ENCODE data around the gene IRF2. TPM values are rescaled to one million over a fixed set of nuclear protein-coding genes. Genes with fewer than 3 reads are reported as not detected.

The IRF2 gene
- polyA plus RNA-seq, 1 donor from 2014 or later, result 105 TPM

GRCh38 chr4:184406958-184407391, 67.4 kb downstream of the IRF2 start:
- Mint-ChIP-seq H3K27me3 (no peaks in the 10 kb centered on the region), H3K4me1 (peaks cover 20 to 40% (median 37%) of the 10 kb centered on the region in 3 donors), H3K27ac (no peak overlapping the region), H3K4me3 (peak overlapping the region in 1 of 4 donors; percentile 26), H3K9me3 (no peaks in the 10 kb centered on the region), H3K36me3 (peaks cover 3% of the 10 kb centered on the region)

- Mint-ChIP-seq H3K4me3 (no peak overlapping the region), H3K4me1 (peaks cover 3 to 20% (median 20%) of the 10 kb centered on the region in 3 donors), H3K36me3 (peaks cover 4% of the 10 kb centered on the region), H3K27me3 (no peaks in the 10 kb centered on the region), H3K27ac (no peak overlapping the region), H3K9me3 (no peaks in the 10 kb centered on the region)
These were observed 70.3 kb downstream of the IRF2 start for GRCh38 chr4:184404047-184404446.

- Mint-ChIP-seq H3K4me1 (peaks cover 3 to 16% (median 15%) of the 10 kb centered on the region in 3 donors), H3K27ac (peak overlapping the region in 1 of 3 donors; percentile 65), H3K36me3 (peaks cover 9% of the 10 kb centered on the region), H3K4me3 (peak overlapping the region in 1 of 4 donors; percentile 63), H3K27me3 (no peaks in the 10 kb centered on the region), H3K9me3 (no peaks in the 10 kb centered on the region)
These were observed 71.0 kb downstream of the IRF2 start for GRCh38 chr4:184403384-184403781.

- Mint-ChIP-seq H3K27me3 (no peaks in the 10 kb centered on the region), H3K9me3 (no peaks in the 10 kb centered on the region), H3K27ac (peak overlapping the region in 1 of 3 donors; percentile 65), H3K4me3 (no peak overlapping the region), H3K4me1 (peaks cover 3 to 16% (median 10%) of the 10 kb centered on the region in 3 donors), H3K36me3 (peaks cover 9% of the 10 kb centered on the region)
These were observed 71.5 kb downstream of the IRF2 start for GRCh38 chr4:184402740-184403383.

- H3K9me3 Mint-ChIP-seq, result no peaks in the 10 kb centered on the region
- H3K27ac Mint-ChIP-seq, result no peak overlapping the region
- peaks cover 12% of the 10 kb centered on the region for H3K36me3 Mint-ChIP-seq
- H3K27me3 Mint-ChIP-seq, result no peaks in the 10 kb centered on the region
- H3K4me1 Mint-ChIP-seq, result peaks cover 6 to 17% (median 7%) of the 10 kb centered on the region in 3 donors
- no peak overlapping the region for H3K4me3 Mint-ChIP-seq
These were observed 72.1 kb downstream of the IRF2 start for GRCh38 chr4:184402239-184402638.

- Mint-ChIP-seq H3K36me3 (peaks cover 12% of the 10 kb centered on the region), H3K4me3 (no peak overlapping the region), H3K27ac (no peak overlapping the region), H3K4me1 (peaks cover 3 to 20% (median 14%) of the 10 kb centered on the region in 3 donors), H3K9me3 (no peaks in the 10 kb centered on the region), H3K27me3 (no peaks in the 10 kb centered on the region)
These were observed 72.8 kb downstream of the IRF2 start for GRCh38 chr4:184401397-184402171.

- Mint-ChIP-seq H3K36me3 (peaks cover 12% of the 10 kb centered on the region), H3K27me3 (no peaks in the 10 kb centered on the region), H3K27ac (no peak overlapping the region), H3K9me3 (no peaks in the 10 kb centered on the region), H3K4me3 (no peak overlapping the region), H3K4me1 (peaks cover 8 to 27% (median 18%) of the 10 kb centered on the region in 3 donors)
These were observed 73.5 kb downstream of the IRF2 start for GRCh38 chr4:184400891-184401290.

- Mint-ChIP-seq H3K36me3 (peaks cover 12% of the 10 kb centered on the region), H3K27me3 (no peaks in the 10 kb centered on the region), H3K4me3 (no peak overlapping the region), H3K9me3 (no peaks in the 10 kb centered on the region), H3K4me1 (peaks cover 12 to 30% (median 23%) of the 10 kb centered on the region in 3 donors), H3K27ac (peak overlapping the region in 1 of 3 donors; percentile 47)
These were observed 73.9 kb downstream of the IRF2 start for GRCh38 chr4:184400375-184400870.

GRCh38 chr4:184399512-184399908, 74.8 kb downstream of the IRF2 start:
- Mint-ChIP-seq H3K36me3 (peaks cover 8% of the 10 kb centered on the region), H3K9me3 (no peaks in the 10 kb centered on the region), H3K27me3 (no peaks in the 10 kb centered on the region), H3K27ac (peak overlapping the region in 1 of 3 donors; percentile 47), H3K4me1 (peaks cover 14 to 36% (median 24%) of the 10 kb centered on the region in 3 donors), H3K4me3 (no peak overlapping the region)

GRCh38 chr4:184398741-184399511, 75.4 kb downstream of the IRF2 start:
- Mint-ChIP-seq H3K36me3 (peaks cover 8% of the 10 kb centered on the region), H3K27me3 (no peaks in the 10 kb centered on the region), H3K9me3 (no peaks in the 10 kb centered on the region), H3K27ac (peak overlapping the region in 1 of 3 donors; percentile 47), H3K4me1 (peaks cover 14 to 37% (median 26%) of the 10 kb centered on the region in 3 donors), H3K4me3 (no peak overlapping the region)

GRCh38 chr4:184397516-184398163, 76.7 kb downstream of the IRF2 start:
- Mint-ChIP-seq H3K4me3 (peak overlapping the region in 2 of 4 donors; percentile 10 to 94), H3K36me3 (peaks cover 9% of the 10 kb centered on the region), H3K9me3 (no peaks in the 10 kb centered on the region), H3K4me1 (peaks cover 14 to 29% (median 24%) of the 10 kb centered on the region in 3 donors), H3K27ac (no peak overlapping the region), H3K27me3 (no peaks in the 10 kb centered on the region)

- Mint-ChIP-seq H3K36me3 (peaks cover 9% of the 10 kb centered on the region), H3K4me1 (peaks cover 14 to 28% (median 23%) of the 10 kb centered on the region in 3 donors), H3K27ac (peak overlapping the region; percentile 15 to 94 (median 86)), H3K4me3 (peak overlapping the region in 3 of 4 donors; percentile 44 to 94 (median 65)), H3K27me3 (no peaks in the 10 kb centered on the region), H3K9me3 (no peaks in the 10 kb centered on the region)
These were observed 77.5 kb downstream of the IRF2 start for GRCh38 chr4:184396570-184397515.

GRCh38 chr4:184395971-184396391, 78.4 kb downstream of the IRF2 start:
- H3K27me3 Mint-ChIP-seq, result no peaks in the 10 kb centered on the region
- peak overlapping the region; percentile 41 to 94 (median 80) for H3K4me3 Mint-ChIP-seq
- peaks cover 13% of the 10 kb centered on the region for H3K36me3 Mint-ChIP-seq
- H3K27ac Mint-ChIP-seq, result peak overlapping the region; percentile 59 to 94 (median 86)
- no peaks in the 10 kb centered on the region for H3K9me3 Mint-ChIP-seq
- peaks cover 14 to 28% (median 23%) of the 10 kb centered on the region in 3 donors for H3K4me1 Mint-ChIP-seq

All from IgD-negative memory B cell (primary cell).